Epithelial cell of prostate (primary cell): ENCODE data around the gene TNK2.
"Not testable (repeated sequence)": the region's sequence is repeated elsewhere in the genome, so short reads cannot be mapped to it uniquely, and the experiment has no call there.

Experiments used
- DNase-seq: peaks from one replicate; pipeline ENCODE4 v3.0.0-alpha.2; 2011; ENCODE audit warnings: low read depth, low spot score
- H3K27ac ChIP-seq: fragments of 450-650 bp; 2 replicates; pipeline ENCODE4 v1.5.1; 2017; ENCODE audit warnings: mild to moderate bottlenecking

The TNK2 gene

DNA sequence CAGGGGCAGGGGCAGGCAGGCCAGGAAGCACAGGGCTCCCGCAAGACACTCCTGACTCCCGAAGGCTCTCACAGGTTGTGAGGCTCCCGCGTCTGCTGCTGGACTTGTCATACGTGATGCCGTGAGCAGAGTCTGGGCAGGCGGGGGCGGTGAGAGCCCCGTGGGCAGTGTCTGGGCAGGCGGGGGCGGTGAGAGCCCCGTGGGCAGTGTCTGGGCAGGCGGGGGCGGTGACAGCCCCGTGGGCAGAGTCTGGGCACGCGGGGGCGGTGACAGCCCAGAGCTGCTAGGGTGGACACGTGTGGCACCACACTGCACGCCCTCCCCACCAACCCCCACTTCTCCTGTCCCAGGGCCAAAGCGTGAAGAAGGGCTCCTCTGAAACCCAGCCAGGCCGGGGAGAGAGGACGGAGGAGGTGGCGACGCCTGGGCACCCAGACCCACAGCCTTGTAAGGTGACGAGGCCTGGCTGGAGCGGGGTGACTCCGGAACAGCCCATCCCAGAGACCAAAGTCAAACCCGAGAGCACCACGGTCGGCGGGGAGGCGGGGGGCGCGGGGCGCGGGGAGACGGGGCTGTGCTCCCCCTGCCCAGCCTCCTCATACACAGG is 35.0 kb downstream of the TNK2 start:
- DNase-seq: no peak
- H3K27ac ChIP-seq: no peak overlapping the region

- no peak overlapping the region for H3K27ac ChIP-seq
Observed at GRCh38 chr3:195872800-195873199, 35.6 kb downstream of the TNK2 start.

DNA sequence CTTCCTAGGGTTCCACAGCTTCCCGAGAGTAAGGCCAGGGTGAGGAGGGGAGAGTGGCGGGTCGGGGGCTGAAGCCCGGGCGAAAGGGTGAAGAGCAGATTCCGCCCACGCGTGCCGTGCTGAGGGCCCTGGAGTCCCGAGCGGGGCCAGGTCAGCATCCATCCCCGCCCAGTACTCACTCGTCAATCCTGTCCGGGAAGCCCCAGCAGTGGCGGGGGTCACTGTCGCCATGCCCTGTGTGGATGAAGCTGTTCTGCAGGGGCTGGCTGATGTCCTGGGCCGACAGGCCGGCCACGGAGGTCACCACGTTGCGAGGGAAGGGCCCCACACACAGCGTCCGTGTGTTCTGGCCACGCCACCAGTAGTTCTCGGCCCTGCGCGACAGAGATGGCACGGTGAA is 36.3 kb downstream of the TNK2 start:
- DNase-seq: no peak
- H3K27ac ChIP-seq: no peak overlapping the region

More at GRCh38 chr3:195872800-195873199, 35.6 kb downstream of the TNK2 start:
- no peak for DNase-seq

GRCh38 chr3:195871686-195872085 is 36.7 kb downstream of the TNK2 start:
- not testable (repeated sequence) for H3K27ac ChIP-seq, DNase-seq

GRCh38 chr3:195870937-195871336 is 37.4 kb downstream of the TNK2 start:
- no peak for DNase-seq
- H3K27ac ChIP-seq: peak overlapping the region; percentile 28

GRCh38 chr3:195870442-195870841 is 37.9 kb downstream of the TNK2 start:
- DNase-seq: peak; percentile 34
- peak overlapping the region; percentile 28 for H3K27ac ChIP-seq

GRCh38 chr3:195869413-195870001 is 38.8 kb downstream of the TNK2 start:
- no peak for DNase-seq
- H3K27ac ChIP-seq: no peak overlapping the region

GRCh38 chr3:195868866-195869412 is 39.4 kb downstream of the TNK2 start:
- DNase-seq: no peak
- H3K27ac ChIP-seq: no peak overlapping the region

GRCh38 chr3:195868336-195868865 is 40.0 kb downstream of the TNK2 start:
- H3K27ac ChIP-seq: no peak overlapping the region

DNA sequence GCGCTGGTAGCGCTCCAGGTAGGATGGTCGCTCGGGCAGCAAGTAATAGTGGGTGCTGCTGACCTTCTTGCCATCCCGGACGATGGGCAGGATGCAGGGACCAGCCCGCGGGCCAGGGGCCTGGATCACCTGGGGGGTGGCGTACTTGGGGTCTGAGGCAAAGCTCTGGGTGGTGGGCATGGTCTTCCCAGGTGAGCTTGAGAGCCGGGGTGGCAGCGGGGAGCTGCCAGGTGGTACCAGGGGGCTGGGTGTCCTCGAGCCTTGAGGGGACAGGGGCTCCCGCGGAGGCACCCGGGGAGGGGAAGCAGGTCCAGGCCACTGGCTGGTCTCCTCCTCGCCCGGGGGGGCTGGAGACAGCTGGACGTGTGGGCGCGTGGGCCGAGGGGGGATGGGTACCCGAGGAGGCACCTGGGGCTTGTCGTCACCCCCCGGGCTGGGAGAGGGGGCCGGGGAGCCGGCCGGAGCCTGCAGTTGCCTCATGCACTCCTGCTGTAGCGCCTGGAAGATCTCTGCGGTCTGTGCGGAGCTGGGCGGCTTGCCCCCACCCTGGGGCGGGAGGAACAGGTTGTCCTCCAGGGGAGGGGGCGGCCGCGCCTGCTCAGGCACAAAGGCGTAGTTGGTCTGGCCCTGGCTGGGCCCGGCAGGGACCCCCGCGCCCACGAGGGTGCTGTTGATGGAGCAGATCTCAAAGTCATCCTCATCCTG is 40.6 kb downstream of the TNK2 start:
- no peak overlapping the region for H3K27ac ChIP-seq
- DNase-seq: no peak

More at GRCh38 chr3:195868336-195868865, 40.0 kb downstream of the TNK2 start:
- DNase-seq: no peak

DNA sequence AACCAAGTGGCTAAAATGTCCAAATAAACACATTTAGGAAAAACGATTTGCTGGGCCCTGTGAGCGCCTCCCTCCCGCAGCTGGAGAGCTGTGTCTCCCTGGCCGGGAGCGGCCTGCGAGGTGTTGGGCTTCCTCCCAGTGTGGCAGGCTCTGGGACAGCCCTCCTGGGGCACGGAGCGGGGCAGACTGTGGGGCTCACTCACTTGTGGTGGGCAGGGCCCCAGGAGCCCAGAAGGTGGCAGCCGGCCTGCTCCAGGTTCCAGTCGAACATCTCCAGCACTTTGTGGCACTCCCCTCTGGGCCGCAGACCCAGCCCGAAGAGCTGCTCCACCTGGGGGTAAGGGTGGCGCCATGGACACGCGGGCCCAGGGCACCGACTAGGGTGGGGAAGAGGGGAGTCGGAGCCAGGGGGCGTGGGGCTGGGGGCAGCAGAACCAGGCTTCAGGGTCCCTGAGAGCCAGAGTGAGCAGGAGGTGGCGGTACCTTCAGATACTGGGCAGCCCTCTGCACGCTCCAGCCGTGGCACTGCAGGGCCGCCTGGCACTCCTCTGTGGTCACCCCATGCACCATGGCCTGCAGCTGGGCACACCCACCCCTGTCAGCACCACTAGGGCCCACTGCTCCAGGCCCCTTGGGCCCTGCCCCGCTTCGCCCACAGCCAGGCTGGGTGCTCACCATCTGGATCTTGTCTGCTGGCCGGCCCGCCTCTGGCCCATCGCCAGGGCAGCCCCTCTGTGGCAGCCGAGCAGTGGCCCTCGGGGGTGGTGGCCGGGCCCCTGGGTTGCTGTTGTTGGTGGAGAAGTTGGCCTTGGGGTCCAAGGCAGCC is 41.5 kb downstream of the TNK2 start:
- H3K27ac ChIP-seq: no peak overlapping the region
- no peak for DNase-seq

DNA sequence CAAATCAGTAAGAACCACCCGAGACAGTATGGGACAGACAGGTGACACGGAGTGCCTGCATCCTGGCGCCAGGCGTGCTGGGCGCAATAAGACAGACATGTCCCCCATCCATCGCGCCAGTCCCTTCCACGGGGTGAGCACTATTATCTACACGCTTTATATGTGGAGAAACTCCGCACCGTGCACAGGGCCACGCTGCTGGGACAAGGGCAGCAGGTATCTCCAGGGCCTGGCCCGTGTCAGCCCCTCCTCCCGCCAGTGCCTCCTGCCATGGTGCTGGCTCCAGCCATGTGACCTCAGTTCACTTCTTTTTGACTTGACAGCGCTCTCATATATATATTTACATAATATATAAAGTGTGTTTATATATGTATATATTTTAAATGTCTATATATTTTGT is 42.6 kb downstream of the TNK2 start:
- no peak for DNase-seq
- no peak overlapping the region for H3K27ac ChIP-seq

- DNase-seq: peak; percentile 56
- peak overlapping the region; percentile 60 for H3K27ac ChIP-seq
Observed at GRCh38 chr3:195863121-195864061, 45.0 kb downstream of the TNK2 start.

GRCh38 chr3:195862318-195862717 is 46.0 kb downstream of the TNK2 start:
- not testable (repeated sequence) for DNase-seq, H3K27ac ChIP-seq

GRCh38 chr3:195860456-195860855 is 47.9 kb downstream of the TNK2 start:
- no peak overlapping the region for H3K27ac ChIP-seq
- DNase-seq: no peak

DNA sequence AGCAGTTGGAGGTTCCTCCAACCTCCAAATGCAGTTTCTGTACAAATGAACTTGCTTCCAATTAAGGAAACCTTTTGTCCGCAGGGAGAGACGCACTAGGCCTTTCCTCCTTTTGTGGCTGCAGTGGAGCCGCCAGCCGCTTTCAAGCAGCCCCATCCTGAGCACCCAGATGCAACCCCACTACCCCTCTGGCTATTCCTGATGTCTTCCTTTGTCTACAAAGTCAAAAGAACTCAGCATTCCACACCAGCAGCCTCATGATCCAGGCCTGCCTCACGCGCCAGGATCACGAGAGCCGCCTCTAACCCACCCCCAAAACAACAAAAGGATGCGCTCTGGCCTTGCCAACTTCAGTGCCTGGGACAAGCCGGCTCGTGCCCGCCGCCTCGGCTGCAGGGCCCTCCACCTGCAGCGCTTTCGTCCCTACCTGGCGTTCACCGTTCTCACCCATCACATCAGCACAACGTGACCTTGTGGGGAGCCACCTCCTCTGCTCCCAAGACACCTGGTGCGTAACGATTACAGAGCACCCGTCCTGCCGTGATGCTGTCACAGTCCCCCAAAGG is 48.4 kb downstream of the TNK2 start:
- no peak overlapping the region for H3K27ac ChIP-seq
- no peak for DNase-seq

- DNase-seq: no peak
- H3K27ac ChIP-seq: no peak overlapping the region
Observed at GRCh38 chr3:195859061-195859845, 49.1 kb downstream of the TNK2 start.
